CD4-positive, alpha-beta memory T cell (primary cell): ENCODE results near the gene ZMYND11. TPM values are rescaled to one million over a fixed set of nuclear protein-coding genes. Genes with fewer than 3 reads are reported as not detected.

Experiments used
- CTCF ChIA-PET: fragments of 350-600 bp; sonication (Branson Sonifier 250); formaldehyde crosslinking; loops from one replicate; lab custom pipeline; 2021; ENCODE audit warnings: inconsistent platforms; ENCODE audit not compliant: partially characterized antibody; lab: Charles Lee
- POLR2A ChIA-PET: fragments of 350-600 bp; sonication (Branson Sonifier 250); formaldehyde crosslinking; loops from one replicate; lab custom pipeline; 2021; ENCODE audit not compliant: partially characterized antibody; lab: Charles Lee
- DNase-seq, 5 donors: peaks; one replicate each; pipeline versions ENCODE4 v3.0.0 to v3.0.0-alpha.2; 2020 to 2022; ENCODE audit warnings: mixed read lengths in 1 of 5
- H3K27ac ChIP-seq: one replicate; pipeline ENCODE4 v1.7.0; 2013; ENCODE audit warnings: low read depth, low read length
- H3K27me3 ChIP-seq: 2 replicates; pipeline ENCODE4 v1.7.0; 2013; ENCODE audit warnings: mild to moderate bottlenecking, low read length, moderate library complexity; ENCODE audit not compliant: insufficient read depth
- H3K36me3 ChIP-seq: 2 replicates; pipeline ENCODE4 v1.7.0; 2013; ENCODE audit warnings: mild to moderate bottlenecking, low read length, moderate library complexity; ENCODE audit not compliant: insufficient read depth
- H3K4me1 ChIP-seq: 2 replicates; pipeline ENCODE4 v1.7.0; 2013; ENCODE audit warnings: mild to moderate bottlenecking, low read length, moderate library complexity; ENCODE audit not compliant: insufficient read depth
- H3K4me3 ChIP-seq, 2 donors: one replicate each; pipeline ENCODE4 v1.7.0; 2013; ENCODE audit warnings: low read length in 2 of 2, mild to moderate bottlenecking in 1 of 2
- H3K9me3 ChIP-seq, 2 donors: one replicate each; pipeline ENCODE4 v1.7.0; 2013; ENCODE audit warnings: low read length in 2 of 2, control low read depth in 1 of 2; ENCODE audit not compliant: control insufficient read depth in 1 of 2
- H3K27ac Mint-ChIP-seq, 7 donors: one replicate each; pipeline ENCODE4 v1.8.0; 2020 to 2021; ENCODE audit warnings: mixed read lengths in 7 of 7, mild to moderate bottlenecking in 6 of 7, inconsistent platforms in 3 of 7, moderate library complexity in 3 of 7
- H3K27me3 Mint-ChIP-seq, 2 donors: one replicate each; pipeline ENCODE4 v1.8.0; 2020 to 2021; ENCODE audit warnings: mixed read lengths in 2 of 2
- H3K36me3 Mint-ChIP-seq, 2 donors: one replicate each; pipeline ENCODE4 v1.8.0; 2020 to 2021; ENCODE audit warnings: mixed read lengths in 2 of 2, inconsistent platforms in 1 of 2, mild to moderate bottlenecking in 1 of 2
- H3K4me1 Mint-ChIP-seq, 4 donors: one replicate each; pipeline ENCODE4 v1.8.0; 2020 to 2021; ENCODE audit warnings: mixed read lengths in 4 of 4, mild to moderate bottlenecking in 1 of 4
- H3K4me3 Mint-ChIP-seq, 8 donors: one replicate each; pipeline ENCODE4 v1.8.0; 2020 to 2021; ENCODE audit warnings: mixed read lengths in 8 of 8, mild to moderate bottlenecking in 7 of 8, moderate library complexity in 6 of 8, inconsistent platforms in 3 of 8
- H3K9me3 Mint-ChIP-seq, 8 donors: one replicate each; pipeline ENCODE4 v1.8.0; 2020 to 2021; ENCODE audit warnings: mixed read lengths in 8 of 8, mild to moderate bottlenecking in 5 of 8, inconsistent platforms in 3 of 8, moderate library complexity in 1 of 8
- intact Hi-C: fragments of 100-400 bp; cut with micrococcal nuclease; formaldehyde crosslinking; loops from one replicate; pipeline ENCODE4 v1.15.1; 2023
- polyA plus RNA-seq, 2 donors: library from polyadenylated mRNA; unstranded; fragments of 300-500 nt; fragmentation: Illumina TruSeq; gene quantifications; one replicate each; pipeline ENCODE4 v1.2.3, GENCODE V29; 2021
- total RNA-seq, 2 experiments: library from RNA; stranded (reverse); gene quantifications; one replicate each; pipeline ENCODE4 v1.2.3, GENCODE V29; 2021

Gene ZMYND11
- total and polyA plus RNA-seq, 4 experiments from 2014 or later = 26.6 to 63.2 (median 52.1) TPM

GRCh38 chr10:228366-228765 lies 93.1 kb downstream of the ZMYND11 start:
- Histone ChIP-seq H3K4me3 (no peak overlapping the region), H3K27ac (no peak overlapping the region), H3K27me3 (no peaks in the 10 kb centered on the region), H3K36me3 (no peaks in the 10 kb centered on the region), H3K9me3 (no peaks in the 10 kb centered on the region), H3K4me1 (no peaks in the 10 kb centered on the region)
- peaks cover 4 to 9% of the 10 kb centered on the region in 2 donors for H3K36me3 Mint-ChIP-seq
- H3K27me3 Mint-ChIP-seq = no peaks in the 10 kb centered on the region
- no peak for DNase-seq
- intact Hi-C loops = no loop called here
- no peaks in the 10 kb centered on the region for H3K9me3 Mint-ChIP-seq
- CTCF ChIA-PET = no interaction called here
- no peak overlapping the region for H3K4me3 Mint-ChIP-seq
- POLR2A ChIA-PET = no interaction called here
- peaks cover 8 to 16% (median 12%) of the 10 kb centered on the region in 4 donors for H3K4me1 Mint-ChIP-seq
- H3K27ac Mint-ChIP-seq = peak overlapping the region in 5 of 7 donors; percentile 7 to 72 (median 38)

GRCh38 chr10:230758-231157 lies 95.5 kb downstream of the ZMYND11 start:
- Mint-ChIP-seq H3K4me1 (peaks cover 13 to 16% (median 14%) of the 10 kb centered on the region in 4 donors), H3K9me3 (no peaks in the 10 kb centered on the region), H3K4me3 (no peak overlapping the region), H3K27ac (no peak overlapping the region), H3K36me3 (peaks cover 10 to 17% of the 10 kb centered on the region in 2 donors), H3K27me3 (no peaks in the 10 kb centered on the region)
- Histone ChIP-seq H3K27me3 (no peaks in the 10 kb centered on the region), H3K9me3 (no peaks in the 10 kb centered on the region), H3K4me3 (no peak overlapping the region), H3K36me3 (no peaks in the 10 kb centered on the region), H3K27ac (no peak overlapping the region), H3K4me1 (no peaks in the 10 kb centered on the region)
- peak in 1 of 5 donors; percentile 0 for DNase-seq
- intact Hi-C loops = no loop called here
- POLR2A ChIA-PET = no interaction called here
- CTCF ChIA-PET = interaction anchor here (0.5 to 3.2 kb wide), 5 partner anchors 10 to 119 kb away, joined by 3 to 13 read pairs (median 3); no protein-coding TSS in a partner anchor

- Mint-ChIP-seq H3K4me1 (peaks cover 11 to 17% (median 14%) of the 10 kb centered on the region in 4 donors), H3K27me3 (no peaks in the 10 kb centered on the region), H3K9me3 (no peaks in the 10 kb centered on the region), H3K27ac (no peak overlapping the region), H3K36me3 (peaks cover 16 to 23% of the 10 kb centered on the region in 2 donors), H3K4me3 (no peak overlapping the region)
- no peaks in the 10 kb centered on the region for H3K27me3 ChIP-seq
- H3K27ac ChIP-seq = no peak overlapping the region
- POLR2A ChIA-PET = no interaction called here
- intact Hi-C loops = no loop called here
- DNase-seq = no peak
- H3K4me1 ChIP-seq = no peaks in the 10 kb centered on the region
- H3K4me3 ChIP-seq = no peak overlapping the region
- CTCF ChIA-PET = interaction anchor here (3.2 kb wide), 1 partner anchor 12 kb away, joined by 13 read pairs; no protein-coding TSS in a partner anchor
- H3K36me3 ChIP-seq = no peaks in the 10 kb centered on the region
- H3K9me3 ChIP-seq = no peaks in the 10 kb centered on the region
These were observed 96.8 kb downstream of the ZMYND11 start for GRCh38 chr10:232061-232460.

GRCh38 chr10:232878-233277 lies 97.6 kb downstream of the ZMYND11 start:
- H3K36me3 Mint-ChIP-seq = peaks cover 16 to 27% of the 10 kb centered on the region in 2 donors
- Histone ChIP-seq H3K4me1 (no peaks in the 10 kb centered on the region), H3K4me3 (no peak overlapping the region), H3K27ac (no peak overlapping the region), H3K27me3 (no peaks in the 10 kb centered on the region), H3K36me3 (no peaks in the 10 kb centered on the region), H3K9me3 (no peaks in the 10 kb centered on the region)
- peaks cover 11 to 14% (median 13%) of the 10 kb centered on the region in 4 donors for H3K4me1 Mint-ChIP-seq
- ChIA-PET POLR2A (no interaction called here), CTCF (no interaction called here)
- no peaks in the 10 kb centered on the region for H3K27me3 Mint-ChIP-seq
- intact Hi-C loops = no loop called here
- no peaks in the 10 kb centered on the region for H3K9me3 Mint-ChIP-seq
- H3K27ac Mint-ChIP-seq = no peak overlapping the region
- DNase-seq = no peak
- H3K4me3 Mint-ChIP-seq = no peak overlapping the region

- Histone ChIP-seq H3K4me1 (no peaks in the 10 kb centered on the region), H3K36me3 (peaks cover 9% of the 10 kb centered on the region), H3K27ac (no peak overlapping the region), H3K9me3 (no peaks in the 10 kb centered on the region), H3K27me3 (no peaks in the 10 kb centered on the region), H3K4me3 (no peak overlapping the region)
- DNase-seq = no peak
- Mint-ChIP-seq H3K4me1 (peaks cover 0 to 9% (median 8%) of the 10 kb centered on the region in 4 donors), H3K36me3 (peaks cover 27 to 39% of the 10 kb centered on the region in 2 donors), H3K9me3 (no peaks in the 10 kb centered on the region), H3K27ac (peak overlapping the region in 3 of 7 donors; percentile 22 to 69 (median 46)), H3K4me3 (no peak overlapping the region), H3K27me3 (no peaks in the 10 kb centered on the region)
- intact Hi-C loops = no loop called here
- POLR2A ChIA-PET = no interaction called here
- CTCF ChIA-PET = interaction anchor here (1.1 kb wide), 1 partner anchor 14 kb away, joined by 3 read pairs; no protein-coding TSS in a partner anchor
These were observed 99.6 kb downstream of the ZMYND11 start for GRCh38 chr10:234708-235406.

- Mint-ChIP-seq H3K4me1 (peaks cover 0 to 9% (median 8%) of the 10 kb centered on the region in 4 donors), H3K4me3 (no peak overlapping the region), H3K27ac (no peak overlapping the region), H3K27me3 (no peaks in the 10 kb centered on the region), H3K9me3 (no peaks in the 10 kb centered on the region), H3K36me3 (peaks cover 28 to 40% of the 10 kb centered on the region in 2 donors)
- intact Hi-C loops = no loop called here
- ChIA-PET POLR2A (no interaction called here), CTCF (no interaction called here)
- H3K36me3 ChIP-seq = peaks cover 10% of the 10 kb centered on the region
- H3K27ac ChIP-seq = no peak overlapping the region
- H3K27me3 ChIP-seq = no peaks in the 10 kb centered on the region
- no peaks in the 10 kb centered on the region for H3K4me1 ChIP-seq
- no peaks in the 10 kb centered on the region for H3K9me3 ChIP-seq
- DNase-seq = no peak
- no peak overlapping the region for H3K4me3 ChIP-seq
These were observed 100.7 kb downstream of the ZMYND11 start for GRCh38 chr10:235915-236314.

- DNase-seq = no peak
- H3K4me3 Mint-ChIP-seq = no peak overlapping the region
- peak overlapping the region in 1 of 7 donors; percentile 40 for H3K27ac Mint-ChIP-seq
- Histone ChIP-seq H3K9me3 (no peaks in the 10 kb centered on the region), H3K4me3 (no peak overlapping the region), H3K27ac (no peak overlapping the region), H3K36me3 (peaks cover 14% of the 10 kb centered on the region), H3K27me3 (no peaks in the 10 kb centered on the region), H3K4me1 (no peaks in the 10 kb centered on the region)
- no peaks in the 10 kb centered on the region for H3K27me3 Mint-ChIP-seq
- no peaks in the 10 kb centered on the region for H3K9me3 Mint-ChIP-seq
- peaks cover 26 to 44% of the 10 kb centered on the region in 2 donors for H3K36me3 Mint-ChIP-seq
- ChIA-PET POLR2A (no interaction called here), CTCF (no interaction called here)
- intact Hi-C loops = no loop called here
- H3K4me1 Mint-ChIP-seq = peaks cover 0 to 9% (median 6%) of the 10 kb centered on the region in 4 donors
These were observed 103.9 kb downstream of the ZMYND11 start for GRCh38 chr10:239109-239508.
